Activated CD4-positive, alpha-beta memory T cell treated with anti-CD3 and anti-CD28 coated beads for 36 hours (primary cell): Measurements from ENCODE around the gene COX7A2. TPM values are rescaled to one million over a fixed set of nuclear protein-coding genes. Genes with fewer than 3 reads are reported as not detected.

Experiments
- CTCF ChIA-PET: fragments of 350-600 bp; sonication (Branson Sonifier 250); formaldehyde crosslinking; loops from one replicate; lab custom pipeline; 2021; ENCODE audit warnings: antibody characterized with exemption, inconsistent platforms; lab: Charles Lee
- POLR2A ChIA-PET: fragments of 350-600 bp; sonication (Branson Sonifier 250); formaldehyde crosslinking; loops from one replicate; lab custom pipeline; 2021; ENCODE audit warnings: antibody characterized with exemption; lab: Charles Lee
- DNase-seq: peaks from one replicate; pipeline ENCODE4 v3.0.0-alpha.2; 2020
- H3K27ac Mint-ChIP-seq: one replicate; pipeline ENCODE4 v1.8.0; 2021; ENCODE audit warnings: mixed read lengths
- H3K27me3 Mint-ChIP-seq: one replicate; pipeline ENCODE4 v1.8.0; 2021; ENCODE audit warnings: mixed read lengths
- H3K36me3 Mint-ChIP-seq: one replicate; pipeline ENCODE4 v1.8.0; 2021; ENCODE audit warnings: mixed read lengths
- H3K4me1 Mint-ChIP-seq: one replicate; pipeline ENCODE4 v1.8.0; 2021; ENCODE audit warnings: low read depth, mixed read lengths
- H3K4me3 Mint-ChIP-seq: one replicate; pipeline ENCODE4 v1.8.0; 2021; ENCODE audit warnings: mild to moderate bottlenecking, mixed read lengths
- H3K9me3 Mint-ChIP-seq: one replicate; pipeline ENCODE4 v1.8.0; 2021; ENCODE audit warnings: mixed read lengths
- intact Hi-C: fragments of 100-400 bp; cut with micrococcal nuclease; formaldehyde crosslinking; loops from one replicate; pipeline ENCODE4 v1.15.1; 2023
- total RNA-seq, 2 experiments: library from RNA; stranded (reverse); gene quantifications; one replicate each; pipeline ENCODE4 v1.2.3, GENCODE V29; 2021

COX7A2 gene
- 100 to 1,000 TPM; 564 to 566 TPM for total RNA-seq

- POLR2A ChIA-PET = interaction anchor here (0.5 to 1.7 kb wide), 8 partner anchors 32 to 365 kb away, joined by 3 to 17 read pairs (median 3); partner anchors contain the start of gene TMEM30A
- peak; percentile 92 for DNase-seq
- Mint-ChIP-seq H3K4me3 (peak within 1 kb of the TSS; percentile 100), H3K27ac (peak within 1 kb of the TSS; percentile 100), H3K9me3 (no peaks in the 10 kb centered on the region), H3K4me1 (peaks cover 26% of the 10 kb centered on the region), H3K36me3 (peaks cover 26% of the 10 kb centered on the region), H3K27me3 (peaks cover 9% of the 10 kb centered on the region)
- intact Hi-C loops = loop anchor here (1.0 to 2.0 kb wide), 5 partner anchors 41 to 1722 kb away; partner anchors contain the start of genes EEF1A1 and TMEM30A
- CTCF ChIA-PET = interaction anchor here (0.6 to 2.1 kb wide), 7 partner anchors 24 to 1590 kb away, joined by 3 to 12 read pairs (median 5); partner anchors contain the start of gene SLC17A5
Observed at GRCh38 chr6:75243333-75244062, at the start of gene COX7A2. Gene COX7A2, minus strand, starts transcription at chr6:75243801. Its CDS starts 67 bp downstream, at chr6:75243734.

- no peak for DNase-seq
- POLR2A ChIA-PET = no interaction called here
Observed at GRCh38 chr6:75292555-75292954, 49.0 kb upstream of the COX7A2 start.

GRCh38 chr6:75291744-75292143, 48.1 kb upstream of the COX7A2 start:
- peaks cover 22% of the 10 kb centered on the region for H3K4me1 Mint-ChIP-seq
- H3K36me3 Mint-ChIP-seq = peaks cover 9% of the 10 kb centered on the region
- no peak overlapping the region for H3K27ac Mint-ChIP-seq
- no peak for DNase-seq
- CTCF ChIA-PET = no interaction called here
- H3K27me3 Mint-ChIP-seq = no peaks in the 10 kb centered on the region
- POLR2A ChIA-PET = no interaction called here
- H3K4me3 Mint-ChIP-seq = no peak overlapping the region
- intact Hi-C loops = no loop called here
- no peaks in the 10 kb centered on the region for H3K9me3 Mint-ChIP-seq

More at GRCh38 chr6:75292555-75292954, 49.0 kb upstream of the COX7A2 start:
- Mint-ChIP-seq H3K36me3 (peaks cover 9% of the 10 kb centered on the region), H3K27me3 (no peaks in the 10 kb centered on the region), H3K4me3 (no peak overlapping the region), H3K9me3 (no peaks in the 10 kb centered on the region), H3K27ac (no peak overlapping the region), H3K4me1 (peaks cover 14% of the 10 kb centered on the region)
- intact Hi-C loops = no loop called here
- CTCF ChIA-PET = no interaction called here

- H3K27me3 Mint-ChIP-seq = no peaks in the 10 kb centered on the region
- no peak for DNase-seq
- H3K4me3 Mint-ChIP-seq = no peak overlapping the region
- CTCF ChIA-PET = no interaction called here
- H3K4me1 Mint-ChIP-seq = peaks cover 26% of the 10 kb centered on the region
- intact Hi-C loops = no loop called here
- POLR2A ChIA-PET = no interaction called here
- H3K9me3 Mint-ChIP-seq = no peaks in the 10 kb centered on the region
- H3K27ac Mint-ChIP-seq = no peak overlapping the region
- peaks cover 9% of the 10 kb centered on the region for H3K36me3 Mint-ChIP-seq
Observed at GRCh38 chr6:75291331-75291730, 47.7 kb upstream of the COX7A2 start.

- Mint-ChIP-seq H3K4me3 (no peak overlapping the region), H3K27me3 (no peaks in the 10 kb centered on the region), H3K9me3 (no peaks in the 10 kb centered on the region), H3K36me3 (peaks cover 9% of the 10 kb centered on the region), H3K27ac (no peak overlapping the region), H3K4me1 (peaks cover 28% of the 10 kb centered on the region)
- DNase-seq = no peak
- ChIA-PET POLR2A (no interaction called here), CTCF (interaction anchor here (1.6 kb wide), 1 partner anchor 11 kb away, joined by 3 read pairs; no protein-coding TSS in a partner anchor)
- intact Hi-C loops = no loop called here
Observed at GRCh38 chr6:75290136-75290945, 46.7 kb upstream of the COX7A2 start.

GRCh38 chr6:75288023-75288422, 44.4 kb upstream of the COX7A2 start:
- Mint-ChIP-seq H3K27ac (no peak overlapping the region), H3K36me3 (peaks cover 9% of the 10 kb centered on the region), H3K4me3 (no peak overlapping the region), H3K27me3 (no peaks in the 10 kb centered on the region), H3K4me1 (peaks cover 28% of the 10 kb centered on the region), H3K9me3 (no peaks in the 10 kb centered on the region)
- intact Hi-C loops = no loop called here
- DNase-seq = no peak
- ChIA-PET POLR2A (no interaction called here), CTCF (no interaction called here)

- POLR2A ChIA-PET = no interaction called here
- Mint-ChIP-seq H3K36me3 (peaks cover 9% of the 10 kb centered on the region), H3K27me3 (no peaks in the 10 kb centered on the region), H3K4me1 (peaks cover 33% of the 10 kb centered on the region), H3K9me3 (no peaks in the 10 kb centered on the region), H3K4me3 (peak overlapping the region; percentile 61), H3K27ac (peak overlapping the region; percentile 56)
- CTCF ChIA-PET = no interaction called here
- intact Hi-C loops = no loop called here
- DNase-seq = no peak
Observed at GRCh38 chr6:75287424-75287823, 43.8 kb upstream of the COX7A2 start.

- no peak overlapping the region for H3K27ac Mint-ChIP-seq
- intact Hi-C loops = no loop called here
- POLR2A ChIA-PET = no interaction called here
- no peaks in the 10 kb centered on the region for H3K9me3 Mint-ChIP-seq
- H3K36me3 Mint-ChIP-seq = peaks cover 9% of the 10 kb centered on the region
- CTCF ChIA-PET = no interaction called here
- H3K4me3 Mint-ChIP-seq = peak overlapping the region; percentile 61
- H3K27me3 Mint-ChIP-seq = no peaks in the 10 kb centered on the region
- peaks cover 36% of the 10 kb centered on the region for H3K4me1 Mint-ChIP-seq
- DNase-seq = no peak
Observed at GRCh38 chr6:75286955-75287354, 43.4 kb upstream of the COX7A2 start.

- H3K27ac Mint-ChIP-seq = no peak overlapping the region
- POLR2A ChIA-PET = interaction anchor here (0.7 to 2.3 kb wide), 3 partner anchors 42 to 463 kb away, joined by 3 to 18 read pairs (median 17); partner anchors contain the start of genes COX7A2 and SENP6
- intact Hi-C loops = loop anchor here (2.0 kb wide), 3 partner anchors 1630 to 1824 kb away; partner anchors contain the start of genes EEF1A1 and MTO1
Observed at GRCh38 chr6:75285283-75285639, 41.7 kb upstream of the COX7A2 start.

GRCh38 chr6:75284632-75285282, 41.2 kb upstream of the COX7A2 start, which contains the start of gene TMEM30A:
Gene TMEM30A, minus strand, starts transcription at chr6:75284792. Its CDS starts 154 bp downstream, at chr6:75284638.
- ChIA-PET POLR2A (interaction anchor here (0.7 to 2.3 kb wide), 6 partner anchors 9 to 463 kb away, joined by 3 to 18 read pairs (median 6); partner anchors contain the start of genes COX7A2 and SENP6), CTCF (interaction anchor here (1.4 to 3.9 kb wide), 3 partner anchors 13 to 16 kb away, joined by 3 to 48 read pairs (median 8); no protein-coding TSS in a partner anchor)
- Mint-ChIP-seq H3K27me3 (no peaks in the 10 kb centered on the region), H3K36me3 (peaks cover 4% of the 10 kb centered on the region), H3K4me3 (no peak within 1 kb of the TSS), H3K4me1 (peaks cover 50% of the 10 kb centered on the region), H3K9me3 (no peaks in the 10 kb centered on the region), H3K27ac (no peak within 1 kb of the TSS)
- DNase-seq = peak; percentile 98
- intact Hi-C loops = loop anchor here (1.0 to 5.0 kb wide), 9 partner anchors 16 to 1824 kb away; partner anchors contain the start of genes COX7A2, EEF1A1, MTO1 and SENP6

More at GRCh38 chr6:75285283-75285639, 41.7 kb upstream of the COX7A2 start:
- DNase-seq = no peak
- Mint-ChIP-seq H3K27me3 (no peaks in the 10 kb centered on the region), H3K36me3 (peaks cover 8% of the 10 kb centered on the region), H3K4me3 (no peak overlapping the region), H3K9me3 (no peaks in the 10 kb centered on the region), H3K4me1 (peaks cover 46% of the 10 kb centered on the region)
- CTCF ChIA-PET = interaction anchor here (1.0 to 3.9 kb wide), 3 partner anchors 12 to 26 kb away, joined by 4 to 48 read pairs (median 8); no protein-coding TSS in a partner anchor
